GM12878 (cell line): ENCODE measurements around the gene MLN. TPM values are rescaled to one million over a fixed set of nuclear protein-coding genes. Genes with fewer than 3 reads are reported as not detected.

Experiments used
- ATAC-seq: fragments of 200-7000 bp; cut with Tn5 transposase; 3 replicates; pipeline ENCODE4 v1.9.1; 2020; ENCODE audit warnings: mild to moderate bottlenecking, moderate library complexity
- BruUV-seq: library from RNA; stranded (reverse); fragments of 400-500 nt; replicated peaks from 2 replicates; lab custom pipeline; 2021; lab: Mats Ljungman, UMichigan
- CTCF ChIA-PET: fragments of 300-600 bp; sonication (Branson Sonifier 250); formaldehyde crosslinking; extraction: SDS; loops from one replicate; lab custom pipeline; 2021; ENCODE audit warnings: inconsistent platforms; lab: Yijun Ruan, JAX
- POLR2A ChIA-PET: fragments of 350-600 bp; formaldehyde crosslinking; extraction: SDS; loops from one replicate; lab custom pipeline; 2021; ENCODE audit warnings: inconsistent platforms; lab: Charles Lee
- RAD21 ChIA-PET: fragments of 300-600 bp; sonication (Branson Sonifier 250); formaldehyde crosslinking; loops from one replicate; lab custom pipeline; 2023; ENCODE audit warnings: antibody characterized with exemption; ENCODE audit not compliant: unreplicated experiment; lab: Charles Lee
- SMC1A ChIA-PET: fragments of 300-600 bp; sonication (Branson Sonifier 250); formaldehyde crosslinking; loops from one replicate; lab custom pipeline; 2023; ENCODE audit not compliant: unreplicated experiment, uncharacterized antibody; lab: Charles Lee
- DNase-seq: peaks from one replicate; pipeline ENCODE4 v3.0.0-alpha.2; 2011; ENCODE audit warnings: low read depth, low spot score
- FAIRE-seq: peaks from 3 replicates; lab custom pipeline; 2011; peaks lifted over from hg19 to GRCh38; lab: Jason Lieb, UNC
- H2AFZ ChIP-seq: 2 replicates; pipeline ENCODE4 v1.6.0; 2011; ENCODE audit warnings: low read depth, low read length, control low read depth; ENCODE audit not compliant: control insufficient read depth
- H3K27ac ChIP-seq: 2 replicates; pipeline ENCODE4 v1.5.1; 2011; ENCODE audit warnings: control low read depth; ENCODE audit not compliant: control insufficient read depth, insufficient read depth
- H3K27me3 ChIP-seq, 2 experiments: replicated peaks in 1 of 2; 2 replicates each; pipeline versions ENCODE4 v1.6.0 to v1.6.1; 2011; ENCODE audit warnings: low read length in 1 of 2; ENCODE audit not compliant: control insufficient read depth in 2 of 2, insufficient read depth in 2 of 2
- H3K36me3 ChIP-seq, 2 experiments: 2 replicates each; pipeline ENCODE4 v1.5.1; 2011; ENCODE audit warnings: low read length in 1 of 2; ENCODE audit not compliant: control insufficient read depth in 2 of 2, insufficient read depth in 2 of 2
- H3K4me1 ChIP-seq: 2 replicates; pipeline ENCODE4 v1.6.1; 2011; ENCODE audit warnings: mild to moderate bottlenecking, low read length, moderate library complexity, mixed read lengths; ENCODE audit not compliant: control insufficient read depth, insufficient read depth
- H3K4me2 ChIP-seq: 2 replicates; pipeline ENCODE4 v1.6.0; 2011; ENCODE audit warnings: control low read depth; ENCODE audit not compliant: control insufficient read depth, insufficient read depth
- H3K4me3 ChIP-seq: fragments of 200-600 bp; sonication (generic); 2 replicates; pipeline ENCODE4 v1.5.1; 2016
- H3K79me2 ChIP-seq: 2 replicates; pipeline ENCODE4 v1.6.0; 2011; ENCODE audit warnings: low read length; ENCODE audit not compliant: control insufficient read depth, insufficient read depth
- H3K9ac ChIP-seq: 2 replicates; pipeline ENCODE4 v1.8.0; 2011; ENCODE audit warnings: low read length, control low read depth, mixed read lengths; ENCODE audit not compliant: control insufficient read depth, insufficient read depth
- H3K9me3 ChIP-seq: replicated peaks from 3 replicates; pipeline ENCODE4 v1.5.1; 2011; ENCODE audit warnings: mild to moderate bottlenecking, low read length; ENCODE audit not compliant: control insufficient read depth, insufficient read depth
- H4K20me1 ChIP-seq: 2 replicates; pipeline ENCODE4 v1.6.0; 2011; ENCODE audit not compliant: control insufficient read depth, insufficient read depth
- E4F1 ChIP-seq: fragments of 450-650 bp; IDR thresholded peaks from 2 replicates; pipeline ENCODE4 v1.6.1; 2018; ENCODE audit warnings: borderline replicate concordance, mild to moderate bottlenecking; ENCODE audit not compliant: partially characterized antibody
- EED ChIP-seq: sonication (generic); IDR thresholded peaks from 2 replicates; pipeline ENCODE4 v1.6.1; 2016; ENCODE audit warnings: antibody characterized with exemption, low read depth
- ETV6 ChIP-seq, 2 experiments: fragments of 450-650 bp in 1 of 2; IDR thresholded peaks in 1 of 2; conservative IDR thresholded peaks in 1 of 2; 2 replicates each; pipeline ENCODE4 v1.6.1; 2014; ENCODE audit warnings: antibody characterized with exemption in 1 of 2, borderline replicate concordance in 1 of 2, low read depth in 1 of 2, mild to moderate bottlenecking in 1 of 2, moderate library complexity in 1 of 2
- LARP7 ChIP-seq: fragments of 450-650 bp; IDR thresholded peaks from 2 replicates; pipeline ENCODE4 v1.6.1; 2017; ENCODE audit warnings: mild to moderate bottlenecking
- PAX5 ChIP-seq: IDR thresholded peaks from 2 replicates; pipeline ENCODE4 v1.6.1; 2011; ENCODE audit warnings: low read depth, low read length, borderline replicate concordance
- PAX8 ChIP-seq: fragments of 450-650 bp; IDR thresholded peaks from 2 replicates; pipeline ENCODE4 v1.6.1; 2017; ENCODE audit warnings: mild to moderate bottlenecking, moderate library complexity
- SIX5 ChIP-seq: IDR thresholded peaks from 2 replicates; pipeline ENCODE4 v1.6.1; 2011; ENCODE audit warnings: mild to moderate bottlenecking, low read depth, low read length, moderate library complexity; ENCODE audit not compliant: severe bottlenecking
- SKIL ChIP-seq: fragments of 450-650 bp; IDR thresholded peaks from 2 replicates; pipeline ENCODE4 v1.6.1; 2017; ENCODE audit warnings: mild to moderate bottlenecking, low read depth, inconsistent platforms; ENCODE audit not compliant: poor library complexity, severe bottlenecking
- USF1 ChIP-seq: IDR thresholded peaks from 2 replicates; pipeline ENCODE4 v1.6.1; 2011; ENCODE audit warnings: borderline replicate concordance, low read depth, mild to moderate bottlenecking, moderate library complexity, mixed read lengths, low read length; ENCODE audit not compliant: insufficient read depth; ENCODE audit errors: extremely low read length
- WRNIP1 ChIP-seq: IDR thresholded peaks from 2 replicates; pipeline ENCODE4 v1.6.1; 2011; ENCODE audit warnings: low read depth, low read length, improper control_type of control experiment, borderline replicate concordance
- ZNF24 ChIP-seq: fragments of 450-650 bp; IDR thresholded peaks from 2 replicates; pipeline ENCODE4 v1.6.1; 2017; ENCODE audit warnings: antibody characterized with exemption, mild to moderate bottlenecking
- WGBS: methylation state at CpG from one replicate; pipeline ENCODE4 v1.1.6; 2016; ENCODE audit warnings: low lambda C conversion rate; ENCODE audit not compliant: insufficient replicate concordance, insufficient coverage; ENCODE audit errors: missing lambda C conversion rate; 5-methylcytosine and 5-hydroxymethylcytosine counted together
- in situ Hi-C: fragments of 300-500 bp; cut with MboI; formaldehyde crosslinking; loops from 9 replicates; pipeline ENCODE4 v1.14.3; 2018; ENCODE audit warnings: mixed read lengths
- intact Hi-C: fragments of 100-400 bp; cut with micrococcal nuclease; formaldehyde crosslinking; loops from one replicate; pipeline ENCODE4 v1.14.2; 2022; ENCODE audit not compliant: unreplicated experiment
- polyA plus RNA-seq, 11 experiments: library from polyadenylated mRNA; depleted of rRNA in 4 of 11; unstranded in 6 of 11; stranded (reverse) in 5 of 11; fragments of >200 nt; fragmentation: Nextera tagmentation in 4 of 11; fragmentation: Illumina TruSeq in 1 of 11; extraction: Ambion mirVana in 4 of 11; extraction: Trizol in 1 of 11; gene quantifications; 1 replicate in 1 of 11; 2 replicates in 10 of 11; pipeline versions ENCODE4 v1.2.1 to v1.2.3, GENCODE V29; 2011 to 2016; ENCODE audit warnings: inconsistent platforms in 2 of 11, missing spikeins in 2 of 11, low read depth in 1 of 11
- total RNA-seq, 4 experiments: library from RNA; depleted of rRNA in 3 of 4; stranded (reverse); fragments of >200 nt in 3 of 4; fragmentation: Illumina TruSeq in 1 of 4; extraction: Trizol in 1 of 4; gene quantifications; 2 replicates each; pipeline versions ENCODE4 v1.2.1 to v1.2.3, GENCODE V29; 2013 to 2021

MLN gene
- total and polyA plus RNA-seq, 10 of the 15 experiments (the other 5 are each of a cell fraction or from before 2014, with no cell fraction given): not detected

GRCh38 chr6:33758815-33759216 is 45.0 kb downstream of the MLN start:
- FAIRE-seq (no peak), ATAC-seq (no peak), DNase-seq (no peak)
- no peak overlapping the region for H3K9ac ChIP-seq
- intact Hi-C loops (no loop called here), in situ Hi-C loops (no loop called here)
- ChIA-PET SMC1A (no interaction called here), POLR2A (no interaction called here), CTCF (interaction anchor here (7.1 kb wide), 1 partner anchor 10 kb away, joined by 40 read pairs; no protein-coding TSS in a partner anchor), RAD21 (no interaction called here)
- H3K27me3 ChIP-seq: no peaks in the 10 kb centered on the region; a peak in 1 of 4 replicates
- no peaks in the 10 kb centered on the region for H3K9me3 ChIP-seq
- no TSS peak for BruUV-seq
- WGBS: 34% methylated on average over 7 of the region's 7 CpGs
- no peak overlapping the region for H3K27ac ChIP-seq
- H4K20me1 ChIP-seq: no peaks in the 10 kb centered on the region
- no peak overlapping the region for H2AFZ ChIP-seq
- no peaks in the 10 kb centered on the region for H3K79me2 ChIP-seq
- H3K4me3 ChIP-seq: no peak overlapping the region
- TF ChIP-seq LARP7: no peak
- TF ChIP-seq USF1: no peak
- TF ChIP-seq PAX8: no peak
- no peak for TF ChIP-seq SIX5
- no peak for TF ChIP-seq ETV6 (conservative IDR thresholded peaks at IDR 0.05 in 1 of 2, IDR thresholded peaks at IDR 0.05 in 1 of 2; ENCODE audit: borderline replicate concordance in 1 of 2, low read depth in 1 of 2)
- TF ChIP-seq E4F1: no peak
- no peak for TF ChIP-seq SKIL
- no peak for TF ChIP-seq WRNIP1
- TF ChIP-seq ZNF24: no peak
- no peak for TF ChIP-seq EED
- TF ChIP-seq PAX5: no peak
- H3K4me1 ChIP-seq: peaks cover 7% of the 10 kb centered on the region
- no peaks in the 10 kb centered on the region for H3K36me3 ChIP-seq
- H3K4me2 ChIP-seq: no peak overlapping the region
